H9 (cell line): ENCODE results near the gene VTA1. TPM values are rescaled to one million over a fixed set of nuclear protein-coding genes. Genes with fewer than 3 reads are reported as not detected.

Experiments
- DNase-seq: peaks from one replicate; pipeline ENCODE4 v3.0.0-alpha.2; 2017
- H2AFZ ChIP-seq: one replicate; pipeline ENCODE4 v1.6.1; 2013; ENCODE audit warnings: mild to moderate bottlenecking, low read length, control low read depth, moderate library complexity
- H2AK5ac ChIP-seq: 2 replicates; pipeline ENCODE4 v1.6.1; 2013; ENCODE audit warnings: low read length, control low read depth, mixed read lengths; ENCODE audit not compliant: insufficient read length
- H2BK120ac ChIP-seq: one replicate; pipeline ENCODE4 v1.6.1; 2013; ENCODE audit warnings: low read depth, mild to moderate bottlenecking, low read length, control low read depth, inconsistent platforms; ENCODE audit not compliant: poor library complexity, severe bottlenecking
- H2BK12ac ChIP-seq: 2 replicates; pipeline ENCODE4 v1.6.1; 2013; ENCODE audit warnings: low read length, control low read depth, mixed read lengths, low read depth; ENCODE audit not compliant: insufficient read length
- H2BK15ac ChIP-seq: 2 replicates; pipeline ENCODE4 v1.6.1; 2013; ENCODE audit warnings: low read depth, low read length, control low read depth
- H2BK20ac ChIP-seq: one replicate; pipeline ENCODE4 v1.6.1; 2013; ENCODE audit warnings: low read depth, mild to moderate bottlenecking, low read length, control low read depth, inconsistent platforms; ENCODE audit not compliant: poor library complexity, severe bottlenecking
- H2BK5ac ChIP-seq: 2 replicates; pipeline ENCODE4 v1.6.1; 2013; ENCODE audit warnings: low read length, control low read depth, mixed read lengths; ENCODE audit not compliant: insufficient read length
- H3K14ac ChIP-seq: 2 replicates; pipeline ENCODE4 v1.6.1; 2013; ENCODE audit warnings: low read length, control low read depth; ENCODE audit not compliant: insufficient read depth
- H3K18ac ChIP-seq: 2 replicates; pipeline ENCODE4 v1.6.1; 2013; ENCODE audit warnings: low read depth, mild to moderate bottlenecking, mixed read lengths, low read length, control low read depth; ENCODE audit not compliant: insufficient read length
- H3K23ac ChIP-seq: 2 replicates; pipeline ENCODE4 v1.6.1; 2013; ENCODE audit warnings: low read length, control low read depth, mixed read lengths, low read depth; ENCODE audit not compliant: insufficient read length
- H3K23me2 ChIP-seq: 2 replicates; pipeline ENCODE4 v1.6.1; 2013; ENCODE audit warnings: low read depth, mild to moderate bottlenecking, mixed read lengths, low read length, control low read depth; ENCODE audit not compliant: insufficient read length, poor library complexity, severe bottlenecking
- H3K27ac ChIP-seq: 2 replicates; pipeline ENCODE4 v1.5.1; 2013; ENCODE audit warnings: low read length, control low read depth, mixed read lengths, low read depth; ENCODE audit not compliant: insufficient read length
- H3K27me3 ChIP-seq: 2 replicates; pipeline ENCODE4 v1.6.1; 2013; ENCODE audit warnings: low read length, control low read depth, inconsistent platforms; ENCODE audit not compliant: insufficient read depth
- H3K4ac ChIP-seq: 2 replicates; pipeline ENCODE4 v1.6.1; 2013; ENCODE audit warnings: low read depth, mild to moderate bottlenecking, control low read depth, inconsistent platforms, low read length, moderate library complexity
- H3K4me1 ChIP-seq: 2 replicates; pipeline ENCODE4 v1.6.1; 2013; ENCODE audit warnings: low read length, control low read depth, inconsistent platforms; ENCODE audit not compliant: insufficient read depth
- H3K4me2 ChIP-seq: 2 replicates; pipeline ENCODE4 v1.6.1; 2013; ENCODE audit warnings: low read length, control low read depth, mixed read lengths; ENCODE audit not compliant: insufficient read length, insufficient read depth
- H3K56ac ChIP-seq: 2 replicates; pipeline ENCODE4 v1.6.1; 2013; ENCODE audit warnings: low read depth, mild to moderate bottlenecking, mixed read lengths, low read length, control low read depth; ENCODE audit not compliant: insufficient read length
- H3K79me1 ChIP-seq: 2 replicates; pipeline ENCODE4 v1.6.1; 2013; ENCODE audit warnings: low read depth, mild to moderate bottlenecking, moderate library complexity, low read length, control low read depth, inconsistent platforms; ENCODE audit not compliant: insufficient read depth, poor library complexity, severe bottlenecking
- H3K79me2 ChIP-seq: 2 replicates; pipeline ENCODE4 v1.6.1; 2013; ENCODE audit warnings: low read length, control low read depth, inconsistent platforms; ENCODE audit not compliant: insufficient read depth
- H3K9ac ChIP-seq: 2 replicates; pipeline ENCODE4 v1.6.1; 2013; ENCODE audit warnings: low read length, control low read depth, mixed read lengths; ENCODE audit not compliant: insufficient read length; ENCODE audit errors: extremely low read depth
- H3K9me3 ChIP-seq: one replicate; pipeline ENCODE4 v1.6.1; 2013; ENCODE audit warnings: low read depth, low read length, inconsistent platforms; ENCODE audit not compliant: control insufficient read depth
- H3T11ph ChIP-seq: one replicate; pipeline ENCODE4 v1.6.1; 2013; ENCODE audit warnings: mild to moderate bottlenecking, low read length, control low read depth, inconsistent platforms
- H4K20me1 ChIP-seq: one replicate; pipeline ENCODE4 v1.6.1; 2013; ENCODE audit not compliant: control insufficient read depth, insufficient read length, insufficient read depth
- H4K5ac ChIP-seq: 2 replicates; pipeline ENCODE4 v1.6.1; 2013; ENCODE audit warnings: low read depth, mild to moderate bottlenecking, mixed read lengths, low read length, control low read depth; ENCODE audit not compliant: insufficient read length
- H4K8ac ChIP-seq: replicated peaks from 2 replicates; pipeline ENCODE4 v1.6.1; 2013; ENCODE audit warnings: low read length, control low read depth, mixed read lengths, low read depth; ENCODE audit not compliant: insufficient read length
- H4K91ac ChIP-seq: 2 replicates; pipeline ENCODE4 v1.6.1; 2013; ENCODE audit warnings: low read depth, mild to moderate bottlenecking, moderate library complexity, mixed read lengths, low read length, control low read depth; ENCODE audit not compliant: insufficient read length
- H3K27ac Mint-ChIP-seq, 3 experiments: 2 replicates in 2 of 3; 3 replicates in 1 of 3; pipeline ENCODE4 v1.8.0; 2020 to 2021; ENCODE audit warnings: mixed read lengths in 3 of 3, mild to moderate bottlenecking in 1 of 3, moderate library complexity in 1 of 3
- H3K27me3 Mint-ChIP-seq: 2 replicates; pipeline ENCODE4 v1.8.0; 2021; ENCODE audit warnings: low read depth, mild to moderate bottlenecking, moderate library complexity, mixed read lengths
- H3K36me3 Mint-ChIP-seq, 3 experiments: 2 replicates in 2 of 3; 3 replicates in 1 of 3; pipeline ENCODE4 v1.8.0; 2020 to 2021; ENCODE audit warnings: low read depth in 3 of 3, mixed read lengths in 3 of 3; ENCODE audit not compliant: insufficient read depth in 1 of 3
- H3K4me1 Mint-ChIP-seq, 2 experiments: 2 replicates each; pipeline ENCODE4 v1.8.0; 2020; ENCODE audit warnings: mixed read lengths in 2 of 2
- H3K4me3 Mint-ChIP-seq, 2 experiments: 2 replicates in 1 of 2; 3 replicates in 1 of 2; pipeline ENCODE4 v1.8.0; 2020 to 2021; ENCODE audit warnings: mild to moderate bottlenecking in 2 of 2, mixed read lengths in 2 of 2, moderate library complexity in 1 of 2
- H3K9me3 Mint-ChIP-seq, 2 experiments: 2 replicates in 1 of 2; 3 replicates in 1 of 2; pipeline ENCODE4 v1.8.0; 2020; ENCODE audit warnings: mild to moderate bottlenecking in 2 of 2, mixed read lengths in 2 of 2, moderate library complexity in 1 of 2
- CTCF ChIP-seq: fragments of 200-600 bp; sonication (generic); conservative IDR thresholded peaks from 3 replicates; pipeline ENCODE4 v1.8.0; 2021; ENCODE audit warnings: antibody characterized with exemption, mild to moderate bottlenecking
- WGBS: extraction: QIAGEN DNeasy Blood & Tissue Kit; methylation state at CpG from one replicate; pipeline ENCODE4 v1.1.7; 2013; ENCODE audit warnings: missing lambda C conversion rate, low lambda C conversion rate, mixed read lengths; ENCODE audit not compliant: insufficient read length; ENCODE audit errors: extremely low coverage; 5-methylcytosine and 5-hydroxymethylcytosine counted together
- total RNA-seq: library from RNA; stranded (reverse); gene quantifications from 2 replicates; pipeline ENCODE4 v1.2.1, GENCODE V29; 2021

Gene VTA1
- total RNA-seq, 1 experiment from 2014 or later = 63.1 TPM

- Histone ChIP-seq H3K23ac (no peak overlapping the region), H3K23me2 (no peaks in the 10 kb centered on the region)
- no CpG with 5 or more reads among the region's 4 CpGs for WGBS
These were observed 34.5 kb upstream of the VTA1 start for GRCh38 chr6:142112451-142113061.

More at GRCh38 chr6:142112451-142113061, 34.5 kb upstream of the VTA1 start:
- Histone ChIP-seq H3K9me3 (no peaks in the 10 kb centered on the region), H3K4ac (no peak overlapping the region), H3K79me2 (no peaks in the 10 kb centered on the region), H3K4me1 (no peaks in the 10 kb centered on the region), H4K8ac (no peak overlapping the region), H4K20me1 (no peaks in the 10 kb centered on the region), H3K27ac (no peak overlapping the region), H3K14ac (no peak overlapping the region), H2BK20ac (no peak overlapping the region), H3K4me2 (no peak overlapping the region), H3K18ac (no peak overlapping the region), H2AK5ac (no peak overlapping the region), H2BK15ac (no peak overlapping the region), H2BK12ac (no peak overlapping the region), H3T11ph (no peak overlapping the region), H2AFZ (no peak overlapping the region), H2BK120ac (no peak overlapping the region), H2BK5ac (no peak overlapping the region), H3K9ac (no peak overlapping the region), H3K27me3 (no peaks in the 10 kb centered on the region), H3K79me1 (no peaks in the 10 kb centered on the region), H4K91ac (no peak overlapping the region), H3K56ac (no peak overlapping the region), H4K5ac (no peak overlapping the region)
- DNase-seq = peak; percentile 55
- H3K4me3 Mint-ChIP-seq = no peak overlapping the region
- TF ChIP-seq CTCF = peak; percentile 85
- peaks cover 0 to 2% (median 0%) of the 10 kb centered on the region in 3 experiments; a peak in 1 of 7 replicates for H3K36me3 Mint-ChIP-seq
- peaks cover 4 to 7% of the 10 kb centered on the region in 2 experiments for H3K4me1 Mint-ChIP-seq
- H3K9me3 Mint-ChIP-seq = no peaks in the 10 kb centered on the region
- H3K27me3 Mint-ChIP-seq = no peaks in the 10 kb centered on the region
- no peak overlapping the region for H3K27ac Mint-ChIP-seq
